ENCODE measurements around the gene TOM1L2.

The TOM1L2 gene

DNA sequence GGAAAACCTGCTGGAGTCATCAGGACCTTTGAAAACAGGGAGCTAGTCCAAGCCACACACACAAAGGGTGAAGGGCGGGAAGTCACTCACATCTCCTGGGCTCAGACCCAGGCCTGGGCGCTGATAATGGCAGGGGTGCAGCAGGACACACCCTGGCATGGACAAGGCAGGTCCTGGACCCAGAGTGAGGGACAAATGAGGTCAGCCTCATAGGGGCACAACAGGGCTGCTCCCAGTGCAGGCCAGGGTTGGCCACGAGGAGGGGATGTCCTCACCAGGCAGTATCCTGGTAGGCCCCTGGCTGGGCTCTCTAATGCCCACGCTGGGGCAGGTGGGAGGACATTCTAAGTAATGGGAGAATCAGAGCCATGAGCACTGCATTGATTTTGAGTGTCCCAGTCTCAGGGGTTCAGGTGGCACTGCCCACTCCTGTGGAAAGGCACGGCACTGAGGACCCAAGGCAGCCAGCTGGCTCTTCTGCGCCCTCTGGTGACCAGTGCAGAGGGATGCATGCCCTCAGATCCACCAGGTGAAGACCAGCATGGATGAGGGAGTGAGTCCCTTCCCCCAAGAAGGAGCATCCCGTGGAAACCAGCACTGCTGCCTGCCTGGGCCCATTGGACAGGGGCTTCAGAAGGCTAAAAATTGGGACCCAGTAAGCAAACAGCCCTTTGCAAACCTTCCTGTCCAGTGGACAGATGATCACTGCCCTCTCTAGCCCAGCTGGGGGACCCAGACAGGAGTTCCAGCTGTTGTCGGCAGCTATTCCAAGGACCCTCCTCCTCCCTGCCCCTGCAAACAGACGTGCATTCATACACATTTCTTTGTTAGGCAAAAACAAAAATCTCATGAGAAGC, 112.1 kb downstream of the TOM1L2 start:
- Mint-ChIP-seq H3K27me3 (no peaks in the 10 kb centered on the region), H3K36me3 (ENCODE audit: insufficient read depth) (peaks cover 9% of the 10 kb centered on the region), H3K27ac (ENCODE audit: low read depth) (no peak overlapping the region), H3K4me1 (peaks cover 6% of the 10 kb centered on the region), H3K9me3 (no peaks in the 10 kb centered on the region), H3K4me3 (no peak overlapping the region)
- peak; percentile 60 to 67 for DNase-seq (ENCODE audit: low spot score in 2 of 2)
- peak; percentile 89 for ATAC-seq (replicated peaks; ENCODE audit: extremely low read depth, poor library complexity, severe bottlenecking)

- no peaks in the 10 kb centered on the region for H3K4me1 Mint-ChIP-seq
- no peak overlapping the region for H3K27ac Mint-ChIP-seq (ENCODE audit: low read depth)
- DNase-seq (ENCODE audit: low spot score in 2 of 2) = no peak
- H3K27me3 Mint-ChIP-seq = no peaks in the 10 kb centered on the region
- H3K4me3 Mint-ChIP-seq = no peak overlapping the region
- no peaks in the 10 kb centered on the region for H3K9me3 Mint-ChIP-seq
- peaks cover 9% of the 10 kb centered on the region for H3K36me3 Mint-ChIP-seq (ENCODE audit: insufficient read depth)
- no peak for ATAC-seq (replicated peaks; ENCODE audit: extremely low read depth, poor library complexity, severe bottlenecking)
Observed at GRCh38 chr17:17857496-17857895, 114.7 kb downstream of the TOM1L2 start.

DNA sequence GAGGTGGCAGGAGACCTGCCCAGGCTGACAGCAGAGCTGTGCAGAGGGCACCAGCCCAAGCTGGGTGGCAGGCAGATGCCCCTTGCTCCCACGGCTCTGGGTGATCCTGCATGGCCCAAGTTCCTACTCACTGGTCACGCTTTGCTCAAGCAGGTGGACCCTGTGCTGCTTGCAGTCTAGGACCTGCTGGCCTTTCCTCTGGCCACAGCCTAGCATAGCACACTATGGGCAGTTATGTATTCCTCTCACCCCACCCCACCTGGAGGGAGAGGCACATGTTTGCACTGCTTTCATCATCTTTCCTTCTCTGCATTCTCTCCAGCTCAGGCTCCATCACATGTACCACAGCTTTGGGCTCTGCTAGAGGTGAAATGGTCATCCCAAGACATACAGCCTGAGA, 115.8 kb downstream of the TOM1L2 start:
- Mint-ChIP-seq H3K36me3 (ENCODE audit: insufficient read depth) (peaks cover 7% of the 10 kb centered on the region), H3K27ac (ENCODE audit: low read depth) (no peak overlapping the region), H3K27me3 (no peaks in the 10 kb centered on the region), H3K4me1 (peaks cover 8% of the 10 kb centered on the region), H3K9me3 (no peaks in the 10 kb centered on the region), H3K4me3 (no peak overlapping the region)
- ATAC-seq (replicated peaks; ENCODE audit: extremely low read depth, poor library complexity, severe bottlenecking) (no peak), DNase-seq (ENCODE audit: low spot score in 2 of 2) (no peak)

DNA sequence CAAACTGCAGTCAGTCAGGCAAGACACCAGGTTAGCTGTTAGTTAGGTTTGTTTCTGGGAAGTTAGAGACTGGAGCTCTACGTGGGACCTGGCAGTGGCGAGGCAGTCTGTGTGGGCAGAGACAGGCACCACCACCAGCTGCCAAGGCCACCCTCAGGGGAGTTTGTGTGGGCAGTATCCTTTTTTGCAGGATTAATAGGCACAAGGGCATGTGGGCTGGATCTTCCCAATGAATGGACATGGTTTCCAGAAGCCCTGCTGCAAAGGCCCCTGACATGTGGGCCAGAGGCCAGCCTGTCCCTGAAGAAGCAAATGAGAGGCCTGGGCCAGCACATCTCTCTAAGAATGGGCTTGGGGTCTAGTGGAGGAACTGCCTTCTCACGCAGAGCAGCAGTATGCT, 116.2 kb downstream of the TOM1L2 start:
- Mint-ChIP-seq H3K4me1 (peaks cover 13% of the 10 kb centered on the region), H3K4me3 (no peak overlapping the region), H3K27ac (ENCODE audit: low read depth) (no peak overlapping the region), H3K27me3 (no peaks in the 10 kb centered on the region), H3K9me3 (no peaks in the 10 kb centered on the region), H3K36me3 (ENCODE audit: insufficient read depth) (peaks cover 6% of the 10 kb centered on the region)
- no peak for ATAC-seq (replicated peaks; ENCODE audit: extremely low read depth, poor library complexity, severe bottlenecking)
- no peak for DNase-seq (ENCODE audit: low spot score in 2 of 2)

GRCh38 chr17:17853811-17854447, 118.3 kb downstream of the TOM1L2 start:
- no peak for ATAC-seq (replicated peaks; ENCODE audit: extremely low read depth, poor library complexity, severe bottlenecking)
- H3K4me3 Mint-ChIP-seq = no peak overlapping the region

GRCh38 chr17:17852930-17853329, 119.3 kb downstream of the TOM1L2 start:
- Mint-ChIP-seq H3K4me1 (peaks cover 43% of the 10 kb centered on the region), H3K9me3 (no peaks in the 10 kb centered on the region), H3K4me3 (no peak overlapping the region), H3K36me3 (ENCODE audit: insufficient read depth) (peaks cover 11% of the 10 kb centered on the region), H3K27me3 (no peaks in the 10 kb centered on the region), H3K27ac (ENCODE audit: low read depth) (no peak overlapping the region)
- DNase-seq (ENCODE audit: low spot score in 2 of 2) (no peak), ATAC-seq (replicated peaks; ENCODE audit: extremely low read depth, poor library complexity, severe bottlenecking) (no peak)

More at GRCh38 chr17:17853811-17854447, 118.3 kb downstream of the TOM1L2 start:
- Mint-ChIP-seq H3K36me3 (ENCODE audit: insufficient read depth) (peaks cover 12% of the 10 kb centered on the region), H3K4me1 (peaks cover 33% of the 10 kb centered on the region), H3K9me3 (no peaks in the 10 kb centered on the region), H3K27me3 (no peaks in the 10 kb centered on the region), H3K27ac (ENCODE audit: low read depth) (no peak overlapping the region)
- no peak for DNase-seq (ENCODE audit: low spot score in 2 of 2)

- peak overlapping the region; percentile 66 for H3K4me3 Mint-ChIP-seq
- H3K27me3 Mint-ChIP-seq = no peaks in the 10 kb centered on the region
- ATAC-seq (replicated peaks; ENCODE audit: extremely low read depth, poor library complexity, severe bottlenecking) (no peak), DNase-seq (ENCODE audit: low spot score in 2 of 2) (no peak)
- H3K36me3 Mint-ChIP-seq (ENCODE audit: insufficient read depth) = peaks cover 11% of the 10 kb centered on the region
- peaks cover 44% of the 10 kb centered on the region for H3K4me1 Mint-ChIP-seq
- peak overlapping the region; percentile 95 for H3K27ac Mint-ChIP-seq (ENCODE audit: low read depth)
- no peaks in the 10 kb centered on the region for H3K9me3 Mint-ChIP-seq
Observed at GRCh38 chr17:17851103-17852002, 120.8 kb downstream of the TOM1L2 start.

GRCh38 chr17:17849845-17850373, 122.3 kb downstream of the TOM1L2 start:
- ATAC-seq (replicated peaks; ENCODE audit: extremely low read depth, poor library complexity, severe bottlenecking) (peak; percentile 75), DNase-seq (ENCODE audit: low spot score in 2 of 2) (peak; percentile 51 to 70)

GRCh38 chr17:17849147-17849820, 122.9 kb downstream of the TOM1L2 start:
- ATAC-seq (replicated peaks; ENCODE audit: extremely low read depth, poor library complexity, severe bottlenecking) (peak; percentile 95), DNase-seq (ENCODE audit: low spot score in 2 of 2) (peak; percentile 62 to 75)
- Mint-ChIP-seq H3K36me3 (ENCODE audit: insufficient read depth) (peaks cover 11% of the 10 kb centered on the region), H3K9me3 (no peaks in the 10 kb centered on the region), H3K27me3 (no peaks in the 10 kb centered on the region), H3K27ac (ENCODE audit: low read depth) (peak overlapping the region; percentile 95), H3K4me1 (peaks cover 44% of the 10 kb centered on the region), H3K4me3 (peak overlapping the region; percentile 61)

More at GRCh38 chr17:17849845-17850373, 122.3 kb downstream of the TOM1L2 start:
- Mint-ChIP-seq H3K36me3 (ENCODE audit: insufficient read depth) (peaks cover 11% of the 10 kb centered on the region), H3K9me3 (no peaks in the 10 kb centered on the region), H3K4me1 (peaks cover 44% of the 10 kb centered on the region), H3K27ac (ENCODE audit: low read depth) (peak overlapping the region; percentile 95), H3K4me3 (peak overlapping the region; percentile 66), H3K27me3 (no peaks in the 10 kb centered on the region)

DNA sequence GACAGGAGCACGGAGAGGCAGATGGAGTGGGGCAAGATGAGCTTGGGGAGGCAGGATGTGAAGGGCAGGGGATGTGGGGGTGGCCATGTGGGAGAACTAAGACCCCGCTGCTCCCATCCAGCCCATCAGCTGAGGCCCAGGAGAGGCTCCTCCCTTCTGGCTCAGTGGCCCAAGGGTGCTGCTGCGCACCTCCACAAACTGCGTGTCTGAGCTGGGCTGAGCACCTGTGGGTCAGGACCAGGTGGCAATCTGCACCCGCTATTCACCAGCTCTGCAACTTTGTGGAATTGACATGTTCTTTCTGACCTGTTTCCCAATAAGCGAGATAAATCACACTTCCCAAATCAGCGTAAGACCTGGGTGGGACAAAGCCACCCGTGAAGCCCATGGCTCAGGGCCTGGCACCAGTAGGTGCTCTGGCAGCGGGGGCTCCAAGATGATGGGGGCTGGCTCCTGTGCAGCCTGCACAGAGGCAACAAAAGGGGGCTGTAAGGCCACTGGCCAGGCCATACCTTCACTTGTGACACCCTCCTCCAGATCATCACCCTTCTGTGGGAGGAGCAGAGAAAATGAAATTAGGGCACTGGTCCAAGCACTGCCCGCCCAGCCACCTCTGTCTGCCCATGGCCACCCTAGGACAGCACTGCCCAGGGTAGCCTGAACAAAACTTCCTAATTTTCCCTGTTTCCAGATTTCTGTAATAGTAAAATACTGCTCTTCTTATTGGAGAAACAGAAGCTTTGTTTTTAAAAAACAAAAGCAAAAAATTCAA, 123.7 kb downstream of the TOM1L2 start:
- peaks cover 10% of the 10 kb centered on the region for H3K36me3 Mint-ChIP-seq (ENCODE audit: insufficient read depth)
- H3K4me1 Mint-ChIP-seq = peaks cover 44% of the 10 kb centered on the region
- no peak for ATAC-seq (replicated peaks; ENCODE audit: extremely low read depth, poor library complexity, severe bottlenecking)
- no peak for DNase-seq (ENCODE audit: low spot score in 2 of 2)
- H3K27me3 Mint-ChIP-seq = no peaks in the 10 kb centered on the region
- H3K9me3 Mint-ChIP-seq = no peaks in the 10 kb centered on the region
- H3K27ac Mint-ChIP-seq (ENCODE audit: low read depth) = peak overlapping the region; percentile 95
- peak overlapping the region; percentile 61 for H3K4me3 Mint-ChIP-seq

DNA sequence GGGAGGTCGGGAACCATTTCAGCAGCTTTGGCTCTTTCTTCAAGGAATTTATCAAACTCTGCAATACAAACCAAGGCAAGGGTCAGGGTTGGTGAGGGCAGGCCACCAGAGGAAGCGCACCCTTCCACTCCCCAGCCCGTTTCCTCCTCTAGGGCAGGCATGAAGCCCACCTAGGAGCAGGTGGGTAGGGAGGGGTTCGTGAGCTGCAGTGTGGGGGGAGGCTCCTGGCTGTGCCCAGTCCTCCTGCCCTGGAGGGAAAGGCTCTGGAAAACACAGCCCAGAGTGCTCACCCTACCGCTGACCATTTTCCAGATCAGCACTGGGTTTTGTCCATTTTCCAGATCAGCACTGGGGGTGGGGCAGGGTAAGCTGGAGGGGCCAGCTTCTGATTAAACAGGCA, 124.5 kb downstream of the TOM1L2 start:
- Mint-ChIP-seq H3K36me3 (ENCODE audit: insufficient read depth) (peaks cover 9% of the 10 kb centered on the region), H3K4me1 (peaks cover 44% of the 10 kb centered on the region), H3K4me3 (no peak overlapping the region), H3K9me3 (no peaks in the 10 kb centered on the region), H3K27ac (ENCODE audit: low read depth) (peak overlapping the region; percentile 57), H3K27me3 (no peaks in the 10 kb centered on the region)
- DNase-seq (ENCODE audit: low spot score in 2 of 2) = no peak
- no peak for ATAC-seq (replicated peaks; ENCODE audit: extremely low read depth, poor library complexity, severe bottlenecking)

Measured in central memory CD8-positive, alpha-beta T cell (primary cell).